NCI-H1048 (cell line): ENCODE results near the gene TCF3.
"Not testable (repeated sequence)": the region's sequence is repeated elsewhere in the genome, so short reads cannot be mapped to it uniquely, and the experiment has no call there.

Experiments used
- DNase-seq: peaks from one replicate; lab custom pipeline; 2025; lab: John Stamatoyannopoulos, UW

Gene TCF3

GRCh38 chr19:1672769-1673644 lies 20.6 kb upstream of the TCF3 start:
- no peak for DNase-seq

GRCh38 chr19:1672038-1672768 lies 19.8 kb upstream of the TCF3 start:
- no peak for DNase-seq

DNA sequence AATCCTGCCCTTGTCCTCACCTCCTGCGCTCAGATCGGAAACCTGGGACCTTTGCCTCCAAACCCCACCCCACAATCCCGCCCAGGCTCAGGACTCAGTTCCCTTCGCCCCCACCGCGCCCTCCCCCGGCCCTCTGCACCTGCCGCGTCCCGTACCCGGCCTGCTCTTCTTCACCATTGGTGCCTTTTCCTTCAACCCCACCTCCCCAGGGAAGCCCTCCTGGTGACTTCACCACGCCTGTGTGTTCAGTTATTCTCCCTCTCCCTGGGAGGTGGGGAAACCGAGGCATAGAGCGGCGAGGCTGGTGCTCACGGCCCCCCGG lies 19.3 kb upstream of the TCF3 start:
- no peak for DNase-seq

DNA sequence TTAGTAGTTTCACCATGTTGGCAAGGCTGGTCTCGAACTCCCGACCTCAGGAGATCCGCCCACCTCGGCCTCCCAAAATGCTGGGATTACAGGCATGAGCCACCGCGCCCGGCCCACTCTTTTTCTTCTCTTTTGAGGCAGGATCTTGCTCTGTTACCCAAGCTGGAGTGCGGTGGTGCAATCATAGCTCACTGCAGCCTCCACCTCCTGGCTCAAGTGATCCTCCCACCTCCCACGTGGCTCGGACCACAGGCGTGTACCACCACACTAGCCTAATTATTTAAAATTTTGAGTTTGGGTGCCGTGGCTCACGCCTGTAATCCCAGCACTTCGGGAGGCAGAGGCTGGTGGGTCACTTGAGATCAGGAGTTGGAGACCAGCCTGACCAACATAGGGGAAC lies 18.3 kb upstream of the TCF3 start:
- not testable (repeated sequence) for DNase-seq

DNA sequence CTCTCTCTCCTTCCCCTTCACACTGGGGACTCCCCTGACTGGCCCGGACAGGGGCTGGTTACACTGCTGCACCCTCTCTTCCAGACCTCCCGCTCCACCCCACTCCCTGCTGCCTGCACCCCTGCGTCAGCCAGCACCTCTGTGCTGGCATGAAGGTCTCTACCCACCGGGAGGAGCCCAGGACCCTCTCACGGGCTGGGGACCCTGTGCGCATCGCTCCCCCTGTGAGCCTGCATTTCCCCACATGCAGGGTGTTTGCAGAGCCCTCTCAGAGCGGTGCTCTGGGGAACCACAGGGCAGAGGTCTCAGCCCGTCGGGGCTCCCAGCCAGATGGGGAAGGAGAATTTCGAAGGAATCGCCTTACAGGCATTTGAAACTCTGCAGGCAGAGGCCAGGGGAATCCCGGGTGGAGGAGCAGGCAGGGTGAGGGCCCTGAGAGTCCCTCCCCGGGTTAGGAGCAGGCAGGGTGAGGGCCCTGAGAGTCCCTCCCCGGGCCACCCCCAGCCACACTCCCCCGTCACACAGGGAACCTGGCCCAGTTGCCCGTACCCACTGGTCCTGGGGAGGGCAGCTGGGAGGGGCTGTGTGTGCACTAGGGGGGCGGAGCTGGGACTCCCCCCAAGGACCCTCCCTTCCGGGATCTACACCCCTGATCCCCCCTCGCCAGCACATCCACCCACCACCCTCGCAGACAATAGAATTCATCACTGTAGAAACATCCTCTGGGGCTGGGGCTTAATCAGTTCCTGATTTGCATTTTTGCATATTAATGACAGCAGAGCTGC lies 16.3 kb upstream of the TCF3 start:
- no peak for DNase-seq

- no peak for DNase-seq
Observed at GRCh38 chr19:1668048-1668485, 15.7 kb upstream of the TCF3 start.

DNA sequence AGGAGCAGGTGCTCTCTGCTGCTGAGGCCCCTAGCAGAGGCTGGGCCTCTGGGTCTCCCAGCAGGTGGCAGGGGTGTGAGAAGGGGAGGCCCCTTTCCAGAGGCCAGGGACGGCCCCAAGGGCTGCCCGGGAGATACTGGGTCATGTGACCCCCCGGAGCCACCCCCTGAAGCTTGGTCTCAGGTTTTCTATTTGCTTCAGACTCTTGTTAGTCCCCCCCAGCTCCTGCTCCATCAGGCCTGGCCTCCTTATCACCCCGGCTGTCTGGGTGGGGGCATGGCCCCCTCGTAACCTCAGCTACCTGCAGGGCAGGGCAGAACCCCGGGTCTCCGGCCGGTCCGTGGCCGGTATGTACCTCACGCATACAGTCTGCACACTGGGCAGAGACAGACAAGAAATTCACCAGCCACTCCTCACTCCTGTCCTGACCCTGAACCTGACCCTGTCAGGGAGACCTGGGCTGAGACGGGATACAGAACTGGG lies 13.2 kb upstream of the TCF3 start:
- no peak for DNase-seq

DNA sequence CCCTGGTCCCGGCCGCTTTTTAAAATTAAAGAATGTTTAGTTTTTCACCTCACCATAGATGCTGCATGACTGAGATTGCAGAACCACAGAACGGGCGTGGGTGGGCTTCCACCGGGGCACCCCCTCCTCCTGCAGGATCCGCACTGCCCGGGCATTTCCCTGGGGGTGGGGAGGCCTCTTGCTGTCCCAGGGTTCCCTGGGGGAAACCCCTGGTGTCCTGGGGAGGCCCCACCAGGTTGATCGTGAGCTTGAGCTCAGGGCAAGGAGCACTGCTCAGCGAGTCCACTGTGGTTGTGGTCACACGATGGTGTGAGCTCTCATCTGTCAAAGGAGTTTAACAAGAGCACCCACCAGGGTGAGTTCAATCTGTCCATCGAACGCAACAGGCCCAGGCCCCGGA lies 11.4 kb upstream of the TCF3 start:
- no peak for DNase-seq

DNA sequence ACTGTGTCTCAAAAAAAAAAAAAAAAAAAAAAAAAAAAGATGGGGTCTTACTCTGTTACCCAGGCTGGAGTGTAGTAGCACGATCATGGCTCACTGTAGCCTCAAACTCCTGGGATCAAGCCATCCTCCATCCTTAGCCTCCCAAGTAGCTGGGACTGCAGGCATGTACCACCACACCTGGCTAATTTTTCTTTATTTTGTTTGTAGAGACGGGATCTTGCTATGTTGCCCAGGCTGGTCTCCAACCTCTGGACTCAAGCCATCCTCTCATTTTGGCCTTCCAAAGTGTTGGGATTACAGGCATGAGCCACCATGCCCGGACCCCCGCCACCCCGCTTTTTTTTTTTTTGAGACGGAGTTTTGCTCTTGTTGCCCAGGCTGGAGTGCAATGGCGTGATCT lies 10.8 kb upstream of the TCF3 start:
- not testable (repeated sequence) for DNase-seq

DNA sequence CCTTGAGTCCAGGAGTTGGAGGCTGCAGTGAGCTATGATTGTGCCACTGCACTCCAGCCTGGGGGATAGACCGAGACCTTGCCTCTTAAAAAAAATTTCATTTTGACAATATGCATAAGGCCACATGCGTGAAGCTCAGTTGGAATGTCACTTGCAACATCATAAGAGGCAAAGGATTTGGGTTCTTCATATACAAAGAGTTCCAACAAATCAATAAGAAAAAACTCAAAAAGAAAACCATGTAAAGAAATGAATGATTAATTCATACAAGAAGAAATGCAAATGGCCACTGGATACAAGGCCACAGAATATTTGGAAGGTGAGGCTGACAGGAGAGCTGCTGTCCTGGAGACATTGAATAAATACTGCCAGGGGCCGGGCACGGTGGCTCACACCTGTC lies 9.6 kb upstream of the TCF3 start:
- DNase-seq, result no peak

GRCh38 chr19:1659084-1659427 lies 6.6 kb upstream of the TCF3 start:
- no peak for DNase-seq

- no peak for DNase-seq
Observed at GRCh38 chr19:1658150-1659083, 6.0 kb upstream of the TCF3 start.

- DNase-seq, result no peak
Observed at GRCh38 chr19:1657746-1658145, 5.3 kb upstream of the TCF3 start.

DNA sequence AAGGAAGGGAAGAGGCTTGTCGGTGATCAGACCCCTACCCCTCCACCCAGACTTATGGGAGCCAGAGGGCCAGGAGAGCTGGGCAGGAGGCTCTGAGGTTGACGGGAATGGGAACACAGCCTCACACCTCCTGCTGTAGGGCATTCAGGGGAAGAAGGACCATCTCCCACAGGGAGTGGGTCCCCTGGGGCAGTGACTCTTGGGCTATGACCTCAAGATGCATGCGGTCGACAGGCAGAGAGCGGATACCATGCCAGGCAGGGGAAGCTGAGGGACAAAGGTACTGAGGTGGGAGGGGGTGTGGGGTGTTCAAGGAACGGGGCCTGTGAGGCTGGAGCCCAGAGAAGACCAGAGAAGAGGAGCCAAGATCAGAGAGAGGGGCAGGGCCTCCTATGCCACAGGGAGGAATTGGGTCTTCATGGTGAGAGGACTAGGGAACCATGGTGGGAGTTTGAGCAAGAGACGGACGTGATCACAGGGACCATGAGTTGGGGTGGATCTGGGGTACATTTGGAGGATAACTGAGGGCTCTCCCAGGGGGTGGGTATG lies 4.6 kb upstream of the TCF3 start:
- DNase-seq, result no peak

- DNase-seq, result no peak
Observed at GRCh38 chr19:1655987-1656608, 3.7 kb upstream of the TCF3 start.

- no peak for DNase-seq
Observed at GRCh38 chr19:1655131-1655981, 2.9 kb upstream of the TCF3 start.

GRCh38 chr19:1654178-1654792 lies 1.9 kb upstream of the TCF3 start:
- DNase-seq, result no peak

GRCh38 chr19:1653300-1653628 lies 849 bp upstream of the TCF3 start:
- DNase-seq, result no peak

GRCh38 chr19:1651568-1652291 lies 685 bp downstream of the TCF3 start:
- no peak for DNase-seq
